RWPE2 (cell line): Measurements from ENCODE around the gene DMBT1.

ENCODE experiments used
- ATAC-seq: fragments of 200-7000 bp; cut with Tn5 transposase; 3 replicates; pipeline ENCODE4 v1.9.1; 2021; ENCODE audit warnings: low read depth
- DNase-seq: peaks from one replicate; pipeline ENCODE4 v3.0.0-alpha.2; 2020; ENCODE audit warnings: low spot score
- H3K27ac ChIP-seq: fragments of 450-650 bp; 2 replicates; pipeline ENCODE4 v1.5.1; 2017; ENCODE audit warnings: mild to moderate bottlenecking; ENCODE audit not compliant: poor library complexity, severe bottlenecking
- H3K27me3 ChIP-seq: fragments of 250-450 bp; sonication (Bioruptor Pico); 2 replicates; pipeline ENCODE4 v1.5.1; 2021; ENCODE audit warnings: mild to moderate bottlenecking, moderate library complexity; ENCODE audit not compliant: insufficient read depth, poor library complexity, severe bottlenecking
- H3K36me3 ChIP-seq: fragments of 250-450 bp; sonication (Bioruptor Pico); 2 replicates; pipeline ENCODE4 v1.5.1; 2020; ENCODE audit warnings: low read depth, mild to moderate bottlenecking, moderate library complexity
- H3K4me1 ChIP-seq: fragments of 250-450 bp; sonication (Bioruptor Pico); 2 replicates; pipeline ENCODE4 v1.5.1; 2021; ENCODE audit warnings: mild to moderate bottlenecking, moderate library complexity; ENCODE audit not compliant: insufficient read depth, poor library complexity, severe bottlenecking
- H3K4me3 ChIP-seq: fragments of 250-450 bp; sonication (Bioruptor Pico); 2 replicates; pipeline ENCODE4 v1.5.1; 2021; ENCODE audit warnings: mild to moderate bottlenecking, moderate library complexity; ENCODE audit not compliant: severe bottlenecking
- H3K9me3 ChIP-seq: fragments of 250-450 bp; sonication (Bioruptor Pico); 2 replicates; pipeline ENCODE4 v1.5.1; 2021; ENCODE audit warnings: mild to moderate bottlenecking, moderate library complexity; ENCODE audit not compliant: severe bottlenecking
- TF ChIP-seq, protein P1 (sequence below): fragments of 450-650 bp; IDR thresholded peaks from one replicate; pipeline ENCODE4 v1.5.1; 2017; ENCODE audit warnings: mild to moderate bottlenecking, moderate library complexity; ENCODE audit not compliant: poor library complexity, severe bottlenecking

Gene DMBT1

GRCh38 chr10:122646511-122647382, 86.2 kb downstream of the DMBT1 start:
- TF ChIP-seq, protein P1, sequence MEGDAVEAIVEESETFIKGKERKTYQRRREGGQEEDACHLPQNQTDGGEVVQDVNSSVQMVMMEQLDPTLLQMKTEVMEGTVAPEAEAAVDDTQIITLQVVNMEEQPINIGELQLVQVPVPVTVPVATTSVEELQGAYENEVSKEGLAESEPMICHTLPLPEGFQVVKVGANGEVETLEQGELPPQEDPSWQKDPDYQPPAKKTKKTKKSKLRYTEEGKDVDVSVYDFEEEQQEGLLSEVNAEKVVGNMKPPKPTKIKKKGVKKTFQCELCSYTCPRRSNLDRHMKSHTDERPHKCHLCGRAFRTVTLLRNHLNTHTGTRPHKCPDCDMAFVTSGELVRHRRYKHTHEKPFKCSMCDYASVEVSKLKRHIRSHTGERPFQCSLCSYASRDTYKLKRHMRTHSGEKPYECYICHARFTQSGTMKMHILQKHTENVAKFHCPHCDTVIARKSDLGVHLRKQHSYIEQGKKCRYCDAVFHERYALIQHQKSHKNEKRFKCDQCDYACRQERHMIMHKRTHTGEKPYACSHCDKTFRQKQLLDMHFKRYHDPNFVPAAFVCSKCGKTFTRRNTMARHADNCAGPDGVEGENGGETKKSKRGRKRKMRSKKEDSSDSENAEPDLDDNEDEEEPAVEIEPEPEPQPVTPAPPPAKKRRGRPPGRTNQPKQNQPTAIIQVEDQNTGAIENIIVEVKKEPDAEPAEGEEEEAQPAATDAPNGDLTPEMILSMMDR: no peak
- H3K36me3 ChIP-seq: no peaks in the 10 kb centered on the region
- H3K4me3 ChIP-seq: no peak overlapping the region
- DNase-seq (no peak), ATAC-seq (no peak; the same call in 2 of the 3 replicates)
- peaks cover 9% of the 10 kb centered on the region for H3K27me3 ChIP-seq
- no peaks in the 10 kb centered on the region for H3K4me1 ChIP-seq
- no peak overlapping the region for H3K27ac ChIP-seq
- no peaks in the 10 kb centered on the region for H3K9me3 ChIP-seq

GRCh38 chr10:122647383-122647968, 86.9 kb downstream of the DMBT1 start:
- DNase-seq: no peak
- Histone ChIP-seq H3K27ac (no peak overlapping the region), H3K4me1 (no peaks in the 10 kb centered on the region), H3K4me3 (no peak overlapping the region), H3K9me3 (no peaks in the 10 kb centered on the region), H3K36me3 (no peaks in the 10 kb centered on the region), H3K27me3 (peaks cover 14% of the 10 kb centered on the region)
- ATAC-seq: no peak
- TF ChIP-seq, protein P1: no peak

- Histone ChIP-seq H3K4me1 (no peaks in the 10 kb centered on the region), H3K27ac (no peak overlapping the region), H3K4me3 (no peak overlapping the region), H3K9me3 (no peaks in the 10 kb centered on the region), H3K36me3 (no peaks in the 10 kb centered on the region), H3K27me3 (peaks cover 14% of the 10 kb centered on the region)
- TF ChIP-seq, protein P1: peak; percentile 66
- ATAC-seq (peak; percentile 42; the same call in 1 of the 3 replicates), DNase-seq (no peak)
Observed at GRCh38 chr10:122648599-122649428, 88.3 kb downstream of the DMBT1 start.

- no peaks in the 10 kb centered on the region for H3K36me3 ChIP-seq
- no peaks in the 10 kb centered on the region for H3K4me1 ChIP-seq
- H3K9me3 ChIP-seq: no peaks in the 10 kb centered on the region
- no peak overlapping the region for H3K4me3 ChIP-seq
- TF ChIP-seq, protein P1: no peak
- no peak for DNase-seq
- no peak overlapping the region for H3K27ac ChIP-seq
- peaks cover 18% of the 10 kb centered on the region for H3K27me3 ChIP-seq
- no peak for ATAC-seq
Observed at GRCh38 chr10:122649903-122650302, 89.3 kb downstream of the DMBT1 start.
